ENCODE measurements around the gene NRROS.

Gene NRROS

GRCh38 chr3:196634829-196635228 lies 4.7 kb upstream of the NRROS start:
- TF ChIP-seq POLR2A (IDR thresholded peaks at IDR 0.05; ENCODE audit: low read length) (no peak), GATA1 (IDR thresholded peaks at IDR 0.05; ENCODE audit: low read depth, low read length) (no peak)
- no peak for DNase-seq

DNA sequence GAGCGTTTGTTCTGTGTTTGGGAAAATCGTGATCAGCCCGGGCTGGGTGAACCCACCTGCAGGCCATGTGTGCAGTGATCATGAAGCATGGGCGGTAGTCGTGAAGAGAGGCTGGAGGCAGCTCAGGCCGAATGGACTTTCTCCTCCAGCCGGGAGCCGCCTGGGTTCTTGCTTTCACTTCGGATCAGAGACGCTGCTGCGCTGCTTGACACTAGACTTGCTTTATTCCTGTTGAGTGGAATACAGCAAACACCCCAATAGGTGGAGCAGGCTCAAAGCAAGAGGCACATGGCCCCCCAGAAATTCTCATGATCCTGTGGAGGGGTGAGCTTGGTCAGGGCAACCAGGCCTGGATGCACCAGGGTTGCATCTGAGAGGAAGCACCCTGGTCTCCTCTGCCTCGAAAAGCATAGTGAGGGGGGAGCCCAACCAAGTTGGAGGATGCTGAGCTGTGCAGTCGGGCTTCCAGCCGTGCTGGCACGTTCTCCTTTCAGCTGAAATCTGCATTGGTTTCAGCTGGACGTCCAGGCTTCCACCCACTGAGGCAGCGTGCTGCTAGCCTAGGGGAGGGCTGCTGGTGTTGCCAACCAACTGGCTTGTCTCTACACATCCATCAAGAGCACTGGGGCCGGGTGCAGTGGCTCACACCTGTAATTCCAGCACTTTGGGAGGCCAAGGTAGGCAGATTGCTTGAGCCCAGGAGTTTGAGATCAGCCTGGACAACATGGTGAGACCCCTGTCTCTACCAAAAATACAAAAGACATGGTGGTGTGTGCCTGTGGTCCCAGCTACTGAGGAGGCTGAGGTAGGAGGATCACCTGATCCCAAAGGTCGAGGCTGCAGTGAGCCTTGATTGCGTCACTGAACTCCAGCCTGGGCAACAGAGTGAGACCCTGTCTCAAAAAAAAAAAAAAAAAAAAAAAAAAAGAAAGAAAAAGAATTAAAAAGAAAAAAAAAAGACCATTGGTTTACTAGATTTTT lies 2.8 kb upstream of the NRROS start:
- TF ChIP-seq GATA1 (IDR thresholded peaks at IDR 0.05; ENCODE audit: low read depth, low read length): no peak
- no peak for TF ChIP-seq POLR2A (IDR thresholded peaks at IDR 0.05; ENCODE audit: low read length)
- DNase-seq: no peak

DNA sequence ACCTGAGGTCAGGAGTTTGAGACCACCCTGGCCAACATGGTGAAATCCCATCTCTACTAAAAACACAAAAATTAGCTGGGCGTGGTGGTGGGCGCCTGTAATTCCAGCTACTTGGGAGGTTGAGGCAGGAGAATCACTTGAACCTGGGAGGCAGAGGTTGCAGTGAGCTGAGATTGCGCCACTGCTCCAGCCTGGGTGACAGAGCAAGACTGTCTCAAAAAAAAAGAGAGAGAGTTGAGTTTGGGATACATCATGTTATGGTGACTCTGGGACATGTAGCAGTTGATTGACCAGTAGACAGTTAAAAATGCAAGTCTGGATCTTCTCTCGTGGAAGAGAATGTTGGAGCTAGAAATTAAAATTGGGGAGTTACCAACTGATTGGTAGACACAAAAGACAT lies 1.6 kb upstream of the NRROS start:
- DNase-seq: peak in 1 of 2 experiments; percentile 24

DNA sequence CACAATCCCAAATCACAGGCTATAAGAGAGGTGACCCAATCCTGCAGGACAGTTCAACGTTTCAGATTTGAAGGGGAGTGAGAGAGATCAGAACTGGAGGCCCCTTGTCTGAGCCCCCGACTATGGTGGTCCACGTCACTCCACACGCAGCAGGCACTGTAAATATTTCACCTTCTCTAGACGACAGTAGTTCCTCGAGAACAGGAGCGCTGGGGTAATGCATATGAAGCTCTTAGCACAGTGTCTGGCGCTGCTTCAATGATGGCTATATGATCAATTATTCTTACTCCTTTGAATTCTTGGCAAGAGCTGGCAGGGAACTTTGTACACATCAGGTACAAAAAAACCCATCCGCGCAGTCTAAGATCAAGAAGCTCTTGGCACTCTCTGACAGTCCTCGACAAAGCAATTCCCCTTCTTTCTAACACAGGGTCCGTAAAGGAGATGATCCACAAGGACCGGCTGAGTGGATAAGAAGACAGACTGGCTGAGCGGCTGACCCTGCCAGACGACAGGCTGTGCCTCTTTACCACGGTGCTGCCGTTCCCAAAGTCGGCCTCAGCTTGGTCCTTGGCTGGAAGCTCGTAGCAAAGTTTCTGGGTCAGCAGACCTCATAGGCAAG lies 522 bp upstream of the NRROS start:
- peak in 1 of 2 experiments; percentile 71 for DNase-seq

GRCh38 chr3:196640297-196641018 lies 964 bp downstream of the NRROS start:
- peak; percentile 65 to 67 for DNase-seq
- TF ChIP-seq POLR2A (IDR thresholded peaks at IDR 0.05; ENCODE audit: low read length) (peak; percentile 55), GATA1 (IDR thresholded peaks at IDR 0.05; ENCODE audit: low read depth, low read length) (no peak)

More for the DNA sequence above, 522 bp upstream of the NRROS start:
- TF ChIP-seq POLR2A (IDR thresholded peaks at IDR 0.05; ENCODE audit: low read length) (no peak), GATA1 (IDR thresholded peaks at IDR 0.05; ENCODE audit: low read depth, low read length) (no peak)

DNA sequence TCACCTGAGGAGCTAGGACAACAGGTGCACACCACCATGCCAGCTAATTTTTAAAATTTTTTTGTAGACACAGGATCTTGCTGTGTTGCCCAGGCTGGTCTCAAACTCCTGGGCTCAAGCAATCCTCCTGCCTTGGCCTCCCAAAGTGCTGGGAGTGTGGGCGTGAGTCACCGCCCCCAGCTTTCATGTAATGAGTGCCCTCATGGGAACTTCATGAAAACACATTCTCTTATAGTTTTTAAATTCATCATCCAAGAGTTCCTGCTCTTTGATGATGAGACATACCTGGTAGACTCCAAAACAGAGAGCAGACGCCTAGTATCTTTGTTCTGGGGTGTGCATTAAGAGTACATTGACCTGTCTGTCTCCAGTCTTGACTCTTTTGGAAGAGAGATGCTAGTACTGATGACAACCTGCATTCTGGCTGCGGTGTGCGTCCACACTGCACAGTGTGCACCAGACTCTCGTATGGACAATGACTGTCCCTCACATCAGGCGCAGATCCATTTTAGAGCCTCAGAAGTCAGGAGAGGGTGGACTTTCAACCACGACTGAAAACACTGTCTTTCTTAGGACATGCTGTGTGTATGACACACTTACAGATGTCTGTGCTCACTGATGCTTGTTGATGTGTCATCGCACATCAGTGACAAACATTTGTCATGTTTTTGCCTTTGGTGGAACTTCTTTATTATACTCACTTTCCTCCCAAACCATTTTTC lies 2.0 kb downstream of the NRROS start:
- DNase-seq: peak; percentile 60 to 67
- TF ChIP-seq POLR2A (IDR thresholded peaks at IDR 0.05; ENCODE audit: low read length): peak; percentile 35
- TF ChIP-seq GATA1 (IDR thresholded peaks at IDR 0.05; ENCODE audit: low read depth, low read length): no peak

GRCh38 chr3:196642434-196642833 lies 2.9 kb downstream of the NRROS start:
- TF ChIP-seq GATA1 (IDR thresholded peaks at IDR 0.05; ENCODE audit: low read depth, low read length) (no peak), POLR2A (IDR thresholded peaks at IDR 0.05; ENCODE audit: low read length) (no peak)
- peak; percentile 34 to 47 for DNase-seq

- no peak for TF ChIP-seq GATA1 (IDR thresholded peaks at IDR 0.05; ENCODE audit: low read depth, low read length)
- DNase-seq: no peak
These were observed 3.8 kb downstream of the NRROS start for GRCh38 chr3:196643201-196643749.

DNA sequence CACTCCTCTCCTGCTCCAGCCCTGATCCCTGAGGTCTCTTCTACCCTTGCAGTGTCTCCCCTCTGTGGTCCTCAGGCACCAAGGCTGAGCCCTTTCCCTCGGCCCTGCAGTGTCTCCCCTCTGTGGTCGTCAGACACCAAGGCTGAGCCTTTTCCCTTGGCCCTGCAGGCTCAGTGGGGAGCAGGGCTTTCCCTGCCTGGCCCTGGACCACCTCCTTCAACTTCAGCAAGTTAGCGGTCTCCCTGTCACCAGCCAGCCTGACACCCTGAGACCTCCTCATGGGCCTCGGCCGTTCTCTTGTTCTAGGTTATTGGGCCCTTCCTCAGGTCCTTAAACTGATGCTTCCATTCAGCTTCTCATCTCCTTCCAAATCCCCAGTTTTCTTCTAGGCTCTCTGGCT lies 4.3 kb downstream of the NRROS start:
- no peak for DNase-seq

DNA sequence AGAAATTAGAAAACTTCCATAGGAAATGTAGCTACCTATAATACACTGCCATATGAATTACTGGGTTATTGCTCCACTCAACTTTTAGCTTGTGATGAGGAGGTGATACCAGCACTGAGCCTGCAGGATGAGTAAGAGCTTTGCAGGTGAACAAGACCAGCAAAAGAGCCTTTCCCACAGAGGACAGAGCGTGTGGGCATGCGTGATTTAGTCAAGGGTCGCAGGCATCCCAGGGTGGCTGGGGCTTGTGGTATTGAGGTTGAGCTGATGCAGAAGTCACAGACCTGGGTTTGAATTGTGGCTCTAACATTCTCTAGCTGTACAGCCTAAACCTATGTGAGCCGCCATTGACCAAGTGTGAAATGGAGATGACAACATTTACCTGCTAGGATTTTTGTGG lies 5.6 kb downstream of the NRROS start:
- no peak for TF ChIP-seq GATA1 (IDR thresholded peaks at IDR 0.05; ENCODE audit: low read depth, low read length)
- TF ChIP-seq POLR2A (IDR thresholded peaks at IDR 0.05; ENCODE audit: low read length): no peak
- no peak for DNase-seq

More for the DNA sequence above, 4.3 kb downstream of the NRROS start:
- TF ChIP-seq POLR2A (IDR thresholded peaks at IDR 0.05; ENCODE audit: low read length) (no peak), GATA1 (IDR thresholded peaks at IDR 0.05; ENCODE audit: low read depth, low read length) (no peak)

DNA sequence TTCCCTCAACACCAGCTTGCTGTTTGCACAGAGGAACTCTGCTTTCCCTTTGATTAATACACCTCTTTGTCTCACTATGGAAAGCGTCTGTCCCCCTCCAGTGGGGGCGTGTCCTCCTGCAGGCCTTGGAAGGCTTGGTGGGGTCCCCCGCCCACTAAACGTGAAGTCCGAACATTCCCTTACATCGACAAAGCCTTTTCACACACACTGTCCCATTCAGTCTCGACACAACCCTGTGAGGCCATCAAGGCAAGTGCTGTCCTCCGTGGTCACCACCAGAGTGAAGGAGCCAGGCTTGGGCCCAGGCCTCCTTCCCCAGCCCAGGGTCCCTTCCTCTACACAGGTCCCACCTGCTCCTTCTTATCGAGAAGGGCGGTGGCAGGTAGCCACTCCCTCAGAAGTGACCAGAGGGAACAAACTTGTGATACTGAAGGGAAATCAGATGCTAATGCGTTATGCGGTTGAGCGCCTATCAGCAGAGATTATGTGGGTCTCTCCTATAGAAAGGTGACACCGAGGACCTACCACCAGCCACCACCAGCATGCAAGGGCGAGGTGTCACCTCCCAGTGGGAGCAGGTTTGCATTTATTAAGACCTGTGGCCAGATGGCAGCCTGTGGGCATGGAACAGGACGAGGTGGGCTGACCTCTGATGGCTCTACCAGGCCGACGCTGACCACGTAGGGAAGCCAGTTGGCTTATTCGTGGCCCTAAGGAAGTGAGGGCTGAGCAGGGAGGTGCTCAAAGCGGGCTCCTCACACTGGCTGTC lies 6.6 kb downstream of the NRROS start:
- no peak for DNase-seq

DNA sequence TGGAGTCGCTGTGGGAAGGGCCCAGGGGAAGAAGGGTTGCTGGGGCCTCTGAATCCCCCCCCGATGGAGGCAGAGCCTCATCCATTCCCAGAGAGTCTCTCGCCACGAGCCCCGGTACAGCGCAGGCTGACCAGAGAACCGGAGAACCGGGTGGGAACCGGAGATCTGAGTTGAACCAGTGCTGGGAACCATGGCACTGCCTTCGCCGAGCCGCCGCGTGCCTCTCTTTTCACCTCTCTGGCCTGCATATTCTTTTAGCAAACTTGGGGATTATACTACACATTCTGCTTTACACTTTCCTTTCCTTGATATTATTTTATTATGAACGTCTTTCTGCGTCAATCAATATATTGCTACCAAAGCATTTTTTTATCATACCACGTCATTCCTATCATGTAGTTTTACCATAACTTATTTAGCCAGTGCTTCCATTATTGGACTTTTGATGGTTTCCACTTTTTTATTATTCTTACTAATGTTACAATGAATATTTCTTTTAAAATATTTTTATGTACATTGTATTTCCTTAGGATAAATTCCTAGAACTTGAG lies 7.2 kb downstream of the NRROS start:
- no peak for DNase-seq
- TF ChIP-seq GATA1 (IDR thresholded peaks at IDR 0.05; ENCODE audit: low read depth, low read length) (no peak), POLR2A (IDR thresholded peaks at IDR 0.05; ENCODE audit: low read length) (peak; percentile 5)

More for the DNA sequence above, 6.6 kb downstream of the NRROS start:
- no peak for TF ChIP-seq GATA1 (IDR thresholded peaks at IDR 0.05; ENCODE audit: low read depth, low read length)
- TF ChIP-seq POLR2A (IDR thresholded peaks at IDR 0.05; ENCODE audit: low read length): peak; percentile 18
